ENCODE data around the gene SLC38A9.

DNA sequence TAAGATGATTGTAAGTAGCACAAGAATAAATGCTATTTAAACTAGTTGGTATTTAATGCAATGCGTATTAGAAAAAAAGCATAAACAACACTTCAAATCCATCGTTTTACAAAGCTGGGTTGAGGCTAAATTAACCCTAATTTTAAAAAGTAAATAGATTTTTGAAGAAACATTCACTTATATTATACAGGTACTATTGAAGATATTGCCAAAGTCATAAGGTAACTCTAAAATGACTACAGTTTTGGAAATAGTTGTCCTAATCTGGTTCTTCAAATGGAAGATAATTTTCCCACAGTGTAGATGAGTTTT lies 20.1 kb downstream of the SLC38A9 start:
- TF ChIP-seq, protein P1, sequence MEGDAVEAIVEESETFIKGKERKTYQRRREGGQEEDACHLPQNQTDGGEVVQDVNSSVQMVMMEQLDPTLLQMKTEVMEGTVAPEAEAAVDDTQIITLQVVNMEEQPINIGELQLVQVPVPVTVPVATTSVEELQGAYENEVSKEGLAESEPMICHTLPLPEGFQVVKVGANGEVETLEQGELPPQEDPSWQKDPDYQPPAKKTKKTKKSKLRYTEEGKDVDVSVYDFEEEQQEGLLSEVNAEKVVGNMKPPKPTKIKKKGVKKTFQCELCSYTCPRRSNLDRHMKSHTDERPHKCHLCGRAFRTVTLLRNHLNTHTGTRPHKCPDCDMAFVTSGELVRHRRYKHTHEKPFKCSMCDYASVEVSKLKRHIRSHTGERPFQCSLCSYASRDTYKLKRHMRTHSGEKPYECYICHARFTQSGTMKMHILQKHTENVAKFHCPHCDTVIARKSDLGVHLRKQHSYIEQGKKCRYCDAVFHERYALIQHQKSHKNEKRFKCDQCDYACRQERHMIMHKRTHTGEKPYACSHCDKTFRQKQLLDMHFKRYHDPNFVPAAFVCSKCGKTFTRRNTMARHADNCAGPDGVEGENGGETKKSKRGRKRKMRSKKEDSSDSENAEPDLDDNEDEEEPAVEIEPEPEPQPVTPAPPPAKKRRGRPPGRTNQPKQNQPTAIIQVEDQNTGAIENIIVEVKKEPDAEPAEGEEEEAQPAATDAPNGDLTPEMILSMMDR (IDR thresholded peaks at IDR 0.05) = no peak
- no peak for TF ChIP-seq POLR2A (IDR thresholded peaks at IDR 0.05)
